Measurements from ENCODE around the gene SPN. TPM values are rescaled to one million over a fixed set of nuclear protein-coding genes. Genes with fewer than 3 reads are reported as not detected.

The SPN gene
- total and polyA plus RNA-seq, 9 of the 15 experiments (the other 6 are each of a cell fraction or from before 2014, with no cell fraction given): 24.3 to 225 (median 79.4) TPM

GRCh38 chr16:29699324-29700219, 36.5 kb downstream of the SPN start (continued):
- 0 out of 2 replicates have a peak, but pooled peaks have one; percentile 8 for TF ChIP-seq NCOR1 (IDR thresholded peaks at IDR 0.05)
- TF ChIP-seq TEAD4 (IDR thresholded peaks at IDR 0.05; ENCODE audit: low read length): no peak
- no peak for TF ChIP-seq TEAD4 (CRISPR knock-in tag; IDR thresholded peaks at IDR 0.05; ENCODE audit: borderline replicate concordance)
- TF ChIP-seq, protein P1, sequence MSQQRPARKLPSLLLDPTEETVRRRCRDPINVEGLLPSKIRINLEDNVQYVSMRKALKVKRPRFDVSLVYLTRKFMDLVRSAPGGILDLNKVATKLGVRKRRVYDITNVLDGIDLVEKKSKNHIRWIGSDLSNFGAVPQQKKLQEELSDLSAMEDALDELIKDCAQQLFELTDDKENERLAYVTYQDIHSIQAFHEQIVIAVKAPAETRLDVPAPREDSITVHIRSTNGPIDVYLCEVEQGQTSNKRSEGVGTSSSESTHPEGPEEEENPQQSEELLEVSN (IDR thresholded peaks at IDR 0.05; ENCODE audit: borderline replicate concordance in 1 of 2, extremely low read depth in 1 of 2, insufficient read depth in 1 of 2, insufficient read length in 1 of 2, low read depth in 1 of 2, low read length in 1 of 2, poor library complexity in 1 of 2, severe bottlenecking in 1 of 2): peak in 1 of 2 experiments; percentile 11
- no peak for TF ChIP-seq TCFL5 (CRISPR knock-in tag; conservative IDR thresholded peaks at IDR 0.05)
- 0 out of 2 replicates have a peak, but pooled peaks have one; percentile 40 for TF ChIP-seq DPF2 (IDR thresholded peaks at IDR 0.05)
- peak; percentile 6; the same call in 1 of the 2 replicates for TF ChIP-seq TCF3 (CRISPR knock-in tag; IDR thresholded peaks at IDR 0.05)
- TF ChIP-seq CAMTA2 (CRISPR knock-in tag; conservative IDR thresholded peaks at IDR 0.05): 0 out of 2 replicates have a peak, but pooled peaks have one; percentile 75
- TF ChIP-seq XRCC5 (IDR thresholded peaks at IDR 0.05; ENCODE audit: low read depth, low read length): no peak
- no peak for TF ChIP-seq NR3C1 (CRISPR knock-in tag; IDR thresholded peaks at IDR 0.05)
- TF ChIP-seq SRSF3 (IDR thresholded peaks at IDR 0.05; ENCODE audit: insufficient read depth, low read length): no peak
- no peak for TF ChIP-seq FOXJ3 (CRISPR knock-in tag; IDR thresholded peaks at IDR 0.05)
- no peak for TF ChIP-seq HNRNPK (IDR thresholded peaks at IDR 0.05; ENCODE audit: low read depth, low read length, poor library complexity, severe bottlenecking)
- peak; percentile 21; the same call in 1 of the 2 replicates for TF ChIP-seq EGR1 (conservative IDR thresholded peaks at IDR 0.05)
- peak; percentile 47; the same call in 1 of the 2 replicates for TF ChIP-seq CTBP1 (IDR thresholded peaks at IDR 0.05; ENCODE audit: borderline replicate concordance)
- TF ChIP-seq GMEB1 (CRISPR knock-in tag; IDR thresholded peaks at IDR 0.05): no peak
- TF ChIP-seq MYNN (IDR thresholded peaks at IDR 0.05): peak; percentile 74; the same call in 1 of the 2 replicates
- TF ChIP-seq MYNN (CRISPR knock-in tag; IDR thresholded peaks at IDR 0.05): no peak
- TF ChIP-seq, protein P2, sequence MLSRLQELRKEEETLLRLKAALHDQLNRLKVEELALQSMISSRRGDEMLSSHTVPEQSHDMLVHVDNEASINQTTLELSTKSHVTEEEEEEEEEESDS (CRISPR knock-in tag; IDR thresholded peaks at IDR 0.05): no peak
- 0 out of 4 replicates have a peak, but pooled peaks of 1 of the 2 experiments have one; percentile 0 for TF ChIP-seq RCOR1 (IDR thresholded peaks at IDR 0.05; ENCODE audit: borderline replicate concordance in 1 of 2, low read depth in 2 of 2, low read length in 2 of 2)
- TF ChIP-seq MAX (CRISPR knock-in tag; IDR thresholded peaks at IDR 0.05): 0 out of 2 replicates have a peak, but pooled peaks have one; percentile 29
- TF ChIP-seq EHMT2 (IDR thresholded peaks at IDR 0.05): peak; percentile 75; the same call in 1 of the 2 replicates
- no peak for TF ChIP-seq NONO (IDR thresholded peaks at IDR 0.05; ENCODE audit: low read depth in 2 of 2, low read length in 1 of 2)
- peak; percentile 6; the same call in 1 of the 2 replicates for TF ChIP-seq ZNF3 (CRISPR knock-in tag; IDR thresholded peaks at IDR 0.05)
